GM12892 (cell line): ENCODE data around the gene ATP6V0A1.

ENCODE experiments used
- POLR2A ChIP-seq: IDR thresholded peaks from 2 replicates; pipeline ENCODE4 v1.6.1; 2011; ENCODE audit warnings: low read depth, low read length, control low read depth
- POLR2AphosphoS5 ChIP-seq: IDR thresholded peaks from 2 replicates; pipeline ENCODE4 v1.6.1; 2011; ENCODE audit warnings: low read depth, low read length, control low read depth
- TAF1 ChIP-seq: IDR thresholded peaks from 2 replicates; pipeline ENCODE4 v1.6.1; 2011; ENCODE audit warnings: low read depth, mild to moderate bottlenecking, control low read depth, low read length, borderline replicate concordance

DNA sequence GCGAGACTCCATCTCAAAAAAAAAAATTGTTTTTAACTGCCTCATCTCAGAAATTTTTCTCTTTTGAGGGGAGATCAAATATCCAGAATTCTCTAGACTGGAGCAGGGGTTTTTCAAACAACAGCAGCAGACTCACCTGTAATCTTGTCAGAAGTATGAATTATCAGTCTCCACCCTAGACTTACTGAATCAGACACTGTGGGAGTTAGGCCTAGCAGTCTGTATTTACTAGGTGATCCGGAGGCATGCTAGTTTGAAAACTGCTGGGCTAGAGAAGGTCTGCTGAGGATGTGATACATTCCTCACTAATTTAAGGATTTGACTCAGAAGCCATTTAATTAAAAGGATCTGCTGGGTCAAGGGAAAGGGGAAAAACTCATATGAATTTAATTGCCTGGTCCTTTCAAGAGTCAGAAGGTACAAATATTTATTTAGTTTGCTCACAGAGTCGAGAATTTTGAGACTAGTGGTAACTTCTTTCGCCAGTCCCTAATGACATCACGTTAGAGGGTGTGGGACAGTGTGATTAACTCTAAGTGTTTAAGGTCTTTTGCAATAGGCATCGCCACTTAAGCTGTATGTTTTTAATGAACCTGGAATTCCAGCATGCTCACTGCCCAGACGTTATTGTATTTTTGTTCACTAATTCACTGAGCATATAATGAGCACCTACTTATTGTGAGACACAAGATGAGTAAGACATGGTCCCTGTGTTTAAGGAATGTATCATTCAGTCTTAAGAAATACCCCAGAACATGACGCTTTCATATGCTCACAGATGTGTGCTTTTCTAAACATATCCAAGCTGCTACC lies 14.2 kb downstream of the ATP6V0A1 start:
- TF ChIP-seq POLR2A (no peak), POLR2AphosphoS5 (no peak), TAF1 (no peak)
